SK-N-SH treated with all-trans-retinoic acid at 6 μM for 48 hours (cell line): ENCODE measurements around the gene OR2T6.

Experiments
- ARNTL ChIP-seq: fragments of 450-650 bp; formaldehyde crosslinking; IDR thresholded peaks from 2 replicates; pipeline ENCODE4 v1.5.0; 2020; ENCODE audit warnings: low read depth, mild to moderate bottlenecking, moderate library complexity, borderline replicate concordance
- GLIS3 ChIP-seq: fragments of 250-450 bp; sonication (Bioruptor Pico); IDR thresholded peaks from 2 replicates; pipeline ENCODE4 v1.5.0; 2020; ENCODE audit warnings: mild to moderate bottlenecking, moderate library complexity
- ISL1 ChIP-seq: fragments of 250-450 bp; sonication (Bioruptor Pico); IDR thresholded peaks from 2 replicates; pipeline ENCODE4 v2.1.2; 2022; ENCODE audit warnings: mild to moderate bottlenecking, moderate library complexity
- ZFP3 ChIP-seq: fragments of 250-450 bp; sonication (Bioruptor Pico); IDR thresholded peaks from 2 replicates; pipeline ENCODE4 v1.5.0; 2020; ENCODE audit warnings: mild to moderate bottlenecking, moderate library complexity
- ZFP30 ChIP-seq: fragments of 450-650 bp; formaldehyde crosslinking; IDR thresholded peaks from 2 replicates; pipeline ENCODE4 v1.5.0; 2022; ENCODE audit warnings: mild to moderate bottlenecking, moderate library complexity
- TF ChIP-seq, protein P1 (sequence below): fragments of 250-450 bp; sonication (Bioruptor Pico); IDR thresholded peaks from 2 replicates; pipeline ENCODE4 v1.8.0; 2020; ENCODE audit warnings: mild to moderate bottlenecking, moderate library complexity, borderline replicate concordance

DNA sequence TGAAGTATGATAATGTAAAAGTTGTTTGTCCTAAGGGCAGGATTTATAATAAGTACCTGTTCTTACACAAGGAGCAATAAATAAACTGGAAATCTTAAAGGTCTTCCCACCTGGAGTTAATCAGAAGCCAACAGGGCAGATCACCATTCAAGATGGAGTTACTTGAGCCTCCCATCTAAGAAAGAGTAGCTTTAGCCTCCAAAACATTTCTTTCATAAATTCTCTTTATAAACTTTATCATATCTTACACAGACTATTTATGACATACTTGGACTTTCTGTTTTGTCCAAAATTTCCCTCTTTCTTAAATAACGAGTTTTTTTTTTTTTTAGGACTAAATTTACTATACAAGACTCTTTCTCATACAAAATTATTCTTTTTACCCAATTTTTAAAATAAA, 45.8 kb downstream of the OR2T6 start:
- TF ChIP-seq GLIS3 (CRISPR knock-in tag) = no peak
- no peak for TF ChIP-seq ZFP3 (CRISPR knock-in tag)
- TF ChIP-seq, protein P1, sequence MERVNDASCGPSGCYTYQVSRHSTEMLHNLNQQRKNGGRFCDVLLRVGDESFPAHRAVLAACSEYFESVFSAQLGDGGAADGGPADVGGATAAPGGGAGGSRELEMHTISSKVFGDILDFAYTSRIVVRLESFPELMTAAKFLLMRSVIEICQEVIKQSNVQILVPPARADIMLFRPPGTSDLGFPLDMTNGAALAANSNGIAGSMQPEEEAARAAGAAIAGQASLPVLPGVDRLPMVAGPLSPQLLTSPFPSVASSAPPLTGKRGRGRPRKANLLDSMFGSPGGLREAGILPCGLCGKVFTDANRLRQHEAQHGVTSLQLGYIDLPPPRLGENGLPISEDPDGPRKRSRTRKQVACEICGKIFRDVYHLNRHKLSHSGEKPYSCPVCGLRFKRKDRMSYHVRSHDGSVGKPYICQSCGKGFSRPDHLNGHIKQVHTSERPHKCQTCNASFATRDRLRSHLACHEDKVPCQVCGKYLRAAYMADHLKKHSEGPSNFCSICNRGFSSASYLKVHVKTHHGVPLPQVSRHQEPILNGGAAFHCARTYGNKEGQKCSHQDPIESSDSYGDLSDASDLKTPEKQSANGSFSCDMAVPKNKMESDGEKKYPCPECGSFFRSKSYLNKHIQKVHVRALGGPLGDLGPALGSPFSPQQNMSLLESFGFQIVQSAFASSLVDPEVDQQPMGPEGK (CRISPR knock-in tag) = no peak
- no peak for TF ChIP-seq ZFP30
- no peak for TF ChIP-seq ISL1
- no peak for TF ChIP-seq ARNTL (CRISPR knock-in tag)
